HEK293T (cell line): Measurements from ENCODE around the gene AKT2.

Source experiments
- CTCF ChIA-PET: fragments of 350-600 bp; formaldehyde crosslinking; extraction: SDS; loops from one replicate; lab custom pipeline; 2021; ENCODE audit warnings: antibody characterized with exemption, inconsistent platforms; lab: Yijun Ruan, JAX
- POLR2A ChIA-PET: fragments of 350-600 bp; formaldehyde crosslinking; extraction: SDS; loops from one replicate; lab custom pipeline; 2020; ENCODE audit warnings: antibody characterized with exemption, inconsistent platforms; lab: Yijun Ruan, JAX
- DNase-seq: peaks from one replicate; pipeline ENCODE4 v3.0.0; 2012; ENCODE audit warnings: mixed read lengths; ENCODE audit errors: extremely low spot score
- ARNT ChIP-seq: fragments of 450-650 bp; IDR thresholded peaks from 2 replicates; pipeline ENCODE4 v1.6.1; 2017; ENCODE audit warnings: mild to moderate bottlenecking
- BHLHE40 ChIP-seq: fragments of 450-650 bp; IDR thresholded peaks from 2 replicates; pipeline ENCODE4 v1.6.1; 2016; ENCODE audit warnings: mild to moderate bottlenecking, moderate library complexity, borderline replicate concordance
- CTBP1 ChIP-seq: fragments of 450-650 bp; IDR thresholded peaks from 2 replicates; pipeline ENCODE4 v1.6.1; 2016; ENCODE audit warnings: borderline replicate concordance
- ELF4 ChIP-seq: fragments of 450-650 bp; IDR thresholded peaks from 2 replicates; pipeline ENCODE4 v1.6.1; 2017; ENCODE audit warnings: antibody characterized with exemption
- FOXA1 ChIP-seq: fragments of 450-650 bp; IDR thresholded peaks from 2 replicates; pipeline ENCODE4 v1.6.1; 2016; ENCODE audit warnings: mild to moderate bottlenecking
- FOXK2 ChIP-seq: fragments of 450-650 bp; IDR thresholded peaks from 2 replicates; pipeline ENCODE4 v1.6.1; 2016; ENCODE audit warnings: mild to moderate bottlenecking
- FOXM1 ChIP-seq: fragments of 450-650 bp; IDR thresholded peaks from 2 replicates; pipeline ENCODE4 v1.6.1; 2017; ENCODE audit warnings: mild to moderate bottlenecking, borderline replicate concordance
- HDGF ChIP-seq: fragments of 450-650 bp; IDR thresholded peaks from 2 replicates; pipeline ENCODE4 v1.6.1; 2017; ENCODE audit warnings: antibody characterized with exemption, borderline replicate concordance
- L3MBTL2 ChIP-seq: fragments of 450-650 bp; conservative IDR thresholded peaks from 2 replicates; pipeline ENCODE4 v1.6.1; 2016; ENCODE audit warnings: mild to moderate bottlenecking
- LEF1 ChIP-seq: fragments of 450-650 bp; IDR thresholded peaks from 2 replicates; pipeline ENCODE4 v1.6.1; 2017; ENCODE audit warnings: mild to moderate bottlenecking, borderline replicate concordance
- NFRKB ChIP-seq: fragments of 450-650 bp; IDR thresholded peaks from 2 replicates; pipeline ENCODE4 v1.6.1; 2016; ENCODE audit warnings: mild to moderate bottlenecking, moderate library complexity
- SP1 ChIP-seq: fragments of 450-650 bp; IDR thresholded peaks from 2 replicates; pipeline ENCODE4 v1.6.1; 2017
- SUZ12 ChIP-seq: fragments of 450-650 bp; IDR thresholded peaks from 2 replicates; pipeline ENCODE4 v1.6.1; 2016; ENCODE audit warnings: mild to moderate bottlenecking
- TARDBP ChIP-seq: fragments of 450-650 bp; IDR thresholded peaks from 2 replicates; pipeline ENCODE4 v1.6.1; 2016
- ZNF384 ChIP-seq: fragments of 450-650 bp; IDR thresholded peaks from 2 replicates; pipeline ENCODE4 v1.6.1; 2016
- TF ChIP-seq, protein P1 (sequence below): fragments of 450-650 bp; IDR thresholded peaks from 2 replicates; pipeline ENCODE4 v1.6.1; 2016

Gene AKT2

GRCh38 chr19:40322271-40322610 is 37.1 kb upstream of the AKT2 start:
- CTCF ChIA-PET, result no interaction called here
- POLR2A ChIA-PET, result interaction anchor here (1.8 kb wide), 1 partner anchor 9 kb away, joined by 5 read pairs; no protein-coding TSS in a partner anchor
- no peak for DNase-seq
- no peak for TF ChIP-seq FOXA1

DNA sequence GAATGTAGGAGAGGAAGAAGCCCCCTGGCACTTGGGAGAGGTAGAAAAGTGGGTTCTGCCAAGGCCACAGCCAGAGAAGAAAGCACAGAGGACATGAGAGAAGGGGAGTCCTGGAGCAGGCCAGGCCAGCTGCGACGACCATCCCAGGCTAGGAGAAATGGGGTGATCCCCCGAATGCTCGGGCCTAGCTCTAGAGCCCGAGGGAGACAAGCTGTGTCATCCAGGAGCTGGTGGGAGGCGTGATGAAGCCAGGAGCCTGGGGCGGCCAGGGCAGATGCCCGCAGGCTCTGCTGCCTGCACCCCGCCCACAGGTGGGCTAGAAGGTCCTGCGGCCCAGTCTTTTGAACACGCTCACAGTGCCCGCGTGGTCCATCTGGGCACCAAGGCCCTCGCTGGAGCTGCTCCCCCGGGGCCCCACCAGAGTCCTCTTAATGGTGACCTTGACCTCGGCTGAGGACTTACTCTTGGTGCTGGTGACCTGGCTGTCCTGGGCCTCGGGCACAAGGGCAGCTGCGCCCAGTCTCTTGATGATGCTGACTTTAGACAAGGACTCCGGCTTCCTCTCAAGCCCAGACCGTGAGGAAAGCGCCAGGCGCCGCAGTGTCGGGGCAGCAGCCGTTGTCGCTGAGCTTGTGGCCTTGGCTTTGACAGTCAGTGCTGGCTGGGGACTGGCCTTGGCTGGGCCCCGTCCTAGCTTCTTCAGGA is 36.6 kb upstream of the AKT2 start:
- POLR2A ChIA-PET, result interaction anchor here (1.3 to 1.8 kb wide), 2 partner anchors 9 to 26 kb away, joined by 3 to 5 read pairs; partner anchors contain the start of genes C19orf47 and PLD3
- no peak for TF ChIP-seq HDGF
- no peak for TF ChIP-seq CTBP1
- no peak for TF ChIP-seq ZNF384
- TF ChIP-seq, protein P1, sequence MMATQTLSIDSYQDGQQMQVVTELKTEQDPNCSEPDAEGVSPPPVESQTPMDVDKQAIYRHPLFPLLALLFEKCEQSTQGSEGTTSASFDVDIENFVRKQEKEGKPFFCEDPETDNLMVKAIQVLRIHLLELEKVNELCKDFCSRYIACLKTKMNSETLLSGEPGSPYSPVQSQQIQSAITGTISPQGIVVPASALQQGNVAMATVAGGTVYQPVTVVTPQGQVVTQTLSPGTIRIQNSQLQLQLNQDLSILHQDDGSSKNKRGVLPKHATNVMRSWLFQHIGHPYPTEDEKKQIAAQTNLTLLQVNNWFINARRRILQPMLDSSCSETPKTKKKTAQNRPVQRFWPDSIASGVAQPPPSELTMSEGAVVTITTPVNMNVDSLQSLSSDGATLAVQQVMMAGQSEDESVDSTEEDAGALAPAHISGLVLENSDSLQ, result no peak
- TF ChIP-seq ARNT, result no peak
- no peak for TF ChIP-seq SUZ12
- TF ChIP-seq NFRKB, result no peak
- no peak for TF ChIP-seq BHLHE40
- TF ChIP-seq ELF4, result no peak
- no peak for TF ChIP-seq L3MBTL2
- no peak for TF ChIP-seq FOXA1
- TF ChIP-seq SP1, result no peak
- TF ChIP-seq LEF1, result no peak
- no peak for TF ChIP-seq TARDBP
- no peak for TF ChIP-seq FOXK2
- TF ChIP-seq FOXM1, result no peak
- CTCF ChIA-PET, result no interaction called here
- DNase-seq, result no peak

DNA sequence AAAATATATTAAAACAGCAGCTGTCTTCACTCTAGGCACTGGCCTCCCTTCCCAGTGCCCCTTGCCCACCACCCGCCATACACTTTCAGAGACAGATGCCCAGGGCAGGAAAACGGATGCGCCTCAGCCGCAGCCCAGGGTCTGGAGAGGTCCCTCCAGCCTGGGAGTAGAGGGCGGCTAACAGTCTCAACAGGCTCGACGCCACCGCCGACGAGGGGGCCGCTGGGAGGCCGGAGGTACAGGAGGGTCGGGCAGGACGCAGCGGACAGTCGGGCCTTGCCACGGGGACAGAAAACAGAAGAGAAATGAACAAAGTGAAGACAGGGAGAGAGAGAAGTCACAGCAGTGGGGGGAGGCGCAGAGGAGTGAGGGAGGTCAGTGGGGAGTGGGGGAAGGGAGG is 35.9 kb upstream of the AKT2 start:
- POLR2A ChIA-PET, result interaction anchor here (1.3 to 1.8 kb wide), 2 partner anchors 10 to 27 kb away, joined by 3 to 5 read pairs; partner anchors contain the start of genes C19orf47 and PLD3
- CTCF ChIA-PET, result no interaction called here
- TF ChIP-seq ZNF384, result no peak
- DNase-seq, result no peak

- DNase-seq, result no peak
- ChIA-PET POLR2A (interaction anchor here (1.3 kb wide), 1 partner anchor 28 kb away, joined by 3 read pairs; the partner anchor contains the start of genes C19orf47 and PLD3), CTCF (no interaction called here)
- TF ChIP-seq CTBP1 (no peak), SUZ12 (no peak), FOXM1 (no peak)
- TF ChIP-seq, protein P1, result no peak
Observed at GRCh38 chr19:40320558-40320935, 35.4 kb upstream of the AKT2 start.

GRCh38 chr19:40317338-40317737 is 32.2 kb upstream of the AKT2 start:
- POLR2A ChIA-PET, result no interaction called here
- CTCF ChIA-PET, result no interaction called here
- TF ChIP-seq LEF1 (no peak), BHLHE40 (no peak), TARDBP (no peak)

DNA sequence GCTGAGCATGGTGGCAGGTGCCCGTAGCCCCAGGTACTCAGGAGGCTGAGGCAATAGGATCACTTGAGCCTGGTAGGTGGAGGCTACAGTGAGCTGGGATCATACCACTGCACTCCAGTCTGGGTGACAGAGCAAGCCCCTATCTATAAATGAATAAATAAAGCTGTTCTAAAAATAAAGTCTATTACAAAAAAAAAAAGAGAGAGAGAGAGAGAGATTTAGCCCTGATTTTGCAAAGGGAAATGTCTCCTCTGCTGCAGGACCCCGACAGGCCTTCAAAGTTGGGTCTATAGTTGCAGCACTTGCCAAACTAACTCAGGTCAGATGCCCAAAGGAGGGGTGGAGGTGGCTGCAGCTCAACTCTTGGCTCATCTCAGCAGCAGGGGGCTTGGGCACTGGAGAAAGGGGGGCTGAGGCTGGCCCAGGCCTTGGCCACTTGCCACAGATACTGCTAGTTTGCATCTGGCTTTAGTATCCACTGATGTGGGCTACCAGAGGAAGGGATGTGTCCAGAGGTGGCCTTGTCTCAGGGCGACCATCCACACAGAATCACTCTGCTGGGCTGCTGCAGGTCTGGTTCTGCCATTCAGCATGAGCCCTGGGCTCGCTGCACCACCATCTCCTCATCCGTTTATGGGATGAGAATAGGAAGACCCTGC is 30.8 kb upstream of the AKT2 start:
- ChIA-PET POLR2A (no interaction called here), CTCF (interaction anchor here (0.6 to 2.0 kb wide), 4 partner anchors 11 to 306 kb away, joined by 3 to 8 read pairs (median 4); partner anchors contain the start of gene SERTAD1)
- DNase-seq, result no peak
- TF ChIP-seq ELF4, result no peak
- TF ChIP-seq FOXK2, result no peak
- no peak for TF ChIP-seq FOXA1
- TF ChIP-seq BHLHE40, result no peak
- no peak for TF ChIP-seq ARNT
- no peak for TF ChIP-seq SP1
- no peak for TF ChIP-seq NFRKB
- no peak for TF ChIP-seq HDGF
- TF ChIP-seq CTBP1, result no peak
- TF ChIP-seq ZNF384, result no peak
- TF ChIP-seq SUZ12, result no peak
- TF ChIP-seq FOXM1, result no peak

More at GRCh38 chr19:40317338-40317737, 32.2 kb upstream of the AKT2 start:
- no peak for DNase-seq

DNA sequence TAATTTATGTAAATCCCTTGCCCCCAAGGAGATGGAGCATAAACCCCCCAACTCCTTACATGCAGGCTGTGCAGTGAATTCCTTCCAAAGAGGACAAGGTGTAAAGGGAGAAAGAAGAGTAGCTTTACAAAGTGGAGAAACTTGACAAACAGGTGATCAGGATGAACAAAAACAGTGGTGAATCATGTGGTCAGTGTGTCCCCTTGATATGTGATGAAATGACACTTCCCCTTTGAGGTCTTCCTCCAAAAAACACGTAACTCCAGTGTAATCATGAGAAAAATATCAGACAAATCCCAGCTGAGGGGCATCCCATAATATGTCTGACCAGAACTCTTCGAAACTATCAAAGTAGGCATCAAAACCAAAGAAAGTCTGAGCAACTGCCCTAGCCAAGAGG is 29.5 kb upstream of the AKT2 start:
- ChIA-PET CTCF (interaction anchor here (2.0 kb wide), 1 partner anchor 9 kb away, joined by 8 read pairs; no protein-coding TSS in a partner anchor), POLR2A (no interaction called here)
- no peak for DNase-seq

More for the DNA sequence above, 29.5 kb upstream of the AKT2 start:
- TF ChIP-seq, protein P1, result no peak
- TF ChIP-seq NFRKB (no peak), FOXK2 (no peak), BHLHE40 (no peak), TARDBP (no peak), FOXA1 (no peak), ZNF384 (no peak), LEF1 (no peak), SUZ12 (no peak), ELF4 (no peak), SP1 (no peak), ARNT (no peak), L3MBTL2 (no peak), CTBP1 (no peak), FOXM1 (no peak), HDGF (no peak)
